Body of pancreas (tissue), 4 donors: ENCODE results near the gene KIAA1217. TPM values are rescaled to one million over a fixed set of nuclear protein-coding genes. Genes with fewer than 3 reads are reported as not detected.

Source experiments
- ATAC-seq: fragments of 150-250 bp; one replicate; pipeline ENCODE4 v1.9.1; 2016
- DNase-seq, 4 donors: peaks; one replicate each; pipeline ENCODE4 v3.0.0-alpha.2; 2019
- H3K27ac ChIP-seq, 4 donors: fragments of 200-600 bp; sonication (generic); 1 replicate in 3 of 4; 2 replicates in 1 of 4; pipeline versions ENCODE4 v1.5.1 to v1.6.1; 2016 to 2019; ENCODE audit warnings: mild to moderate bottlenecking in 1 of 4, mixed read lengths in 1 of 4, moderate library complexity in 1 of 4
- H3K27me3 ChIP-seq, 2 donors: fragments of 200-600 bp; sonication (generic); one replicate each; pipeline ENCODE4 v1.6.0; 2016; ENCODE audit warnings: mild to moderate bottlenecking in 1 of 2
- H3K36me3 ChIP-seq, 2 donors: fragments of 200-600 bp; sonication (generic); replicated peaks in 1 of 2; 2 replicates each; pipeline ENCODE4 v1.5.1; 2016; ENCODE audit warnings: low read depth in 2 of 2; ENCODE audit not compliant: insufficient read depth in 1 of 2
- H3K4me1 ChIP-seq: fragments of 200-600 bp; sonication (generic); one replicate; pipeline ENCODE4 v1.6.0; 2016
- H3K4me3 ChIP-seq, 2 donors: fragments of 200-600 bp; sonication (generic); 1 replicate in 1 of 2; 2 replicates in 1 of 2; pipeline ENCODE4 v1.5.1; 2016 to 2019
- H3K9me3 ChIP-seq, 3 donors: fragments of 200-600 bp; sonication (generic); 1 replicate in 2 of 3; 2 replicates in 1 of 3; pipeline ENCODE4 v1.5.1; 2016
- CTCF ChIP-seq, 7 experiments: fragments of 450-650 bp in 4 of 7; fragments of 200-600 bp in 3 of 7; sonication (generic) in 3 of 7; IDR thresholded peaks; one replicate each; pipeline ENCODE4 v1.5.1; 2016 to 2019; ENCODE audit warnings: antibody characterized with exemption in 7 of 7
- POLR2A ChIP-seq, 3 donors: fragments of 450-650 bp; IDR thresholded peaks; one replicate each; pipeline ENCODE4 v1.6.1; 2016; ENCODE audit warnings: antibody characterized with exemption in 3 of 3, mild to moderate bottlenecking in 2 of 3
- WGBS, 2 donors: methylation state at CpG; one replicate each; pipeline ENCODE4 v1.1.5; 2017; 5-methylcytosine and 5-hydroxymethylcytosine counted together
- intact Hi-C: fragments of 100-400 bp; cut with DNase I; formaldehyde crosslinking; loops from one replicate; pipeline ENCODE4 v1.15.1; 2023
- total RNA-seq, 2 donors: library from RNA; depleted of rRNA; stranded (reverse); fragments of >200 nt; gene quantifications; one replicate each; pipeline ENCODE4 v1.1.0, GENCODE V29; 2016

The KIAA1217 gene
- total RNA-seq, 2 donors from 2014 or later: 25.9 to 36.9 TPM

GRCh38 chr10:24215603-24216002 is 6.7 kb downstream of the KIAA1217 start:
- DNase-seq (no peak), ATAC-seq (no peak)
- intact Hi-C loops: no loop called here
- no peak overlapping the region for H3K4me3 ChIP-seq
- no peaks in the 10 kb centered on the region for H3K36me3 ChIP-seq
- no peak for TF ChIP-seq POLR2A (IDR thresholded peaks at IDR 0.05)
- no peak for TF ChIP-seq CTCF (IDR thresholded peaks at IDR 0.05)
- no peaks in the 10 kb centered on the region for H3K9me3 ChIP-seq
- H3K27ac ChIP-seq: peak overlapping the region; percentile 20 to 76 (median 68)
- H3K4me1 ChIP-seq: peaks cover 22% of the 10 kb centered on the region
- no peaks in the 10 kb centered on the region for H3K27me3 ChIP-seq
- 70 to 71% methylated on average over 5 of the region's 5 CpGs for WGBS, 2 donors

- intact Hi-C loops: no loop called here
Observed at GRCh38 chr10:24219963-24220362, 11.0 kb downstream of the KIAA1217 start.

GRCh38 chr10:24223341-24223740 is 14.4 kb downstream of the KIAA1217 start:
- no peak for DNase-seq
- Histone ChIP-seq H3K36me3 (no peaks in the 10 kb centered on the region), H3K9me3 (no peaks in the 10 kb centered on the region), H3K4me1 (peaks cover 5% of the 10 kb centered on the region), H3K27me3 (no peaks in the 10 kb centered on the region), H3K27ac (no peak overlapping the region), H3K4me3 (no peak overlapping the region)
- no peak for TF ChIP-seq CTCF (IDR thresholded peaks at IDR 0.05)
- TF ChIP-seq POLR2A (IDR thresholded peaks at IDR 0.05): no peak
- WGBS, 2 donors: 42 to 57% methylated on average over 1 of the region's 1 CpG
- intact Hi-C loops: no loop called here
- no peak for ATAC-seq

More at GRCh38 chr10:24219963-24220362, 11.0 kb downstream of the KIAA1217 start:
- Histone ChIP-seq H3K36me3 (no peaks in the 10 kb centered on the region), H3K27ac (no peak overlapping the region), H3K27me3 (no peaks in the 10 kb centered on the region), H3K4me1 (peaks cover 13% of the 10 kb centered on the region), H3K9me3 (no peaks in the 10 kb centered on the region), H3K4me3 (no peak overlapping the region)
- TF ChIP-seq CTCF (IDR thresholded peaks at IDR 0.05): no peak
- no peak for TF ChIP-seq POLR2A (IDR thresholded peaks at IDR 0.05)
- ATAC-seq: no peak
- DNase-seq: no peak
- 90 to 97% methylated on average over 3 of the region's 3 CpGs for WGBS, 2 donors

- Histone ChIP-seq H3K27ac (peak overlapping the region in 2 of 4 donors; percentile 7 to 44), H3K27me3 (no peaks in the 10 kb centered on the region), H3K9me3 (no peaks in the 10 kb centered on the region), H3K36me3 (no peaks in the 10 kb centered on the region), H3K4me3 (no peak overlapping the region), H3K4me1 (peaks cover 5% of the 10 kb centered on the region)
- DNase-seq (peak in 1 of 4 donors; percentile 21), ATAC-seq (peak; percentile 64)
- TF ChIP-seq CTCF (IDR thresholded peaks at IDR 0.05) (no peak), POLR2A (IDR thresholded peaks at IDR 0.05) (no peak)
- WGBS, 2 donors: 25 to 30% methylated on average over 3 of the region's 3 CpGs
- intact Hi-C loops: no loop called here
Observed at GRCh38 chr10:24223953-24224352, 15.0 kb downstream of the KIAA1217 start.

GRCh38 chr10:24228642-24229041 is 19.7 kb downstream of the KIAA1217 start:
- H3K27me3 ChIP-seq: no peaks in the 10 kb centered on the region
- 58 to 63% methylated on average over 2 of the region's 2 CpGs for WGBS, 2 donors
- intact Hi-C loops: no loop called here

More at GRCh38 chr10:24228642-24229041, 19.7 kb downstream of the KIAA1217 start:
- no peak for TF ChIP-seq POLR2A (IDR thresholded peaks at IDR 0.05)
- TF ChIP-seq CTCF (IDR thresholded peaks at IDR 0.05): no peak
- DNase-seq: no peak
- no peaks in the 10 kb centered on the region for H3K9me3 ChIP-seq
- no peak for ATAC-seq
- H3K4me1 ChIP-seq: peaks cover 5% of the 10 kb centered on the region
- no peak overlapping the region for H3K4me3 ChIP-seq
- H3K27ac ChIP-seq: no peak overlapping the region
- no peaks in the 10 kb centered on the region for H3K36me3 ChIP-seq
